NCI-H2029 treated with DMSO at 0.1 percent for 48 hours (cell line): ENCODE measurements around the gene BORCS8.
"Not testable (repeated sequence)": the region's sequence is repeated elsewhere in the genome, so short reads cannot be mapped to it uniquely, and the experiment has no call there.

Experiments
- DNase-seq: peaks from one replicate; lab custom pipeline; 2025; lab: John Stamatoyannopoulos, UW

The BORCS8 gene

DNA sequence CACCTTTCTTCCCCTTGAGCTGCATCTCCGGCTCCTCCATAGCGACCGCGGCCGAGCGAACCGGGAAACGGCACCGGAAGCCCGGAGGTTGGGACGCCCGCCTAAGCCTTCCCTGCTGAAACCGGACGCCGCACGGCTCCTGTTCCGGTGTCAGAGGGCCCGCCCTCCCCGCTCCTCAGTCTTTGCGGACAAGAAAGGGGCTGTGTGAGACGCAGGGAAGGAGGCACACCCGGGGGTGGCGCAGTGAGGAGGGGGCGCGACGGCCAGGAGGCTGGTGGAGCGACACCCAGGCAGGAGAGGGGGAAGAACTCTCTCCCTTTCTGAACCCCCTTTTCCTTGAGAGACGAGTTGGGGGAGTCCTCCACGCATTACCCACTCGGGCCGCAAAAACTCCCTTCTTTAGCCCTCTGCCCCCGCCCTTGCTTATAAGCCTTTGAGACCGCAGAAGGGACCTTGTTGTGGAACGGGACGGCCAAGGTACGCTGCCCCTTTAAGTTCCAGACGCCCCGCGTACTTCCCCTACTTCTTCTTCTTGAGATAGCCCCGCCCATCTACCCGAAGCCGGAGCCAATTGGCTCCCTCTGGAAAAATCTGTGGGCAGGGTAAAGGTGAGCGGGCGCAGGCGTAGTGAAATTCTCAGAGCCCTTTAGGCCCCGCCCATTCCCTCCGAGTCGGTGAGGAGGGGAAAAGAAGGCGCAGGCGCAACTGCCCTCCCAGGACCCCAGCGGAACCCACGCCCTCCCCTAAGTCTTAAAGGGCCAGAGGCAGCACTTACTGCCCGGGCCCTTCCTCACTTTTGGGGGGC is at the start of gene BORCS8, which contains the start of gene RFXANK:
Gene BORCS8 (minus strand): TSS at position 75 of the 805 bp plus-strand sequence. CDS start 35 bp downstream, at position 40.
Gene RFXANK (plus strand): TSS at position 181 of the 805 bp plus-strand sequence. CDS start 1,689 bp downstream, outside the sequence.
- peak; percentile 97 for DNase-seq

DNA sequence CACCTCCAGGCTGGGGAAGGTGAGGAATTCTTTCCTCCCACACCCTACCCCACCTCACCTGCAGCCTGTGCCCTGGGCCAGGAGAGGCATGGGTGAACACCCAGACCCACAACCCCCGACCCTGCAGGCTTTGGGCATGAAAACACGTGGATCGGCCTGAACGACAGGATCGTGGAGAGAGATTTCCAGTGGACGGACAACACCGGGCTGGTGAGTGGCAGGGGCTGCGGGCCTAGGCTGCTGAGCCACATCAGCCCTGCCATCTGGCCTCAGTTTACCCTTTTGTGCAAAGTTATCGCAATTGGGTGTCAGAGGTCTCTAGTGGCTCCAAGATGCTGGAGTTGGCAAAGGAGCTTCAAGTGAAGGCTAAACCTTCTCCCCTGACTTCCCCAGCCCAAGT is 48.5 kb upstream of the BORCS8 start:
- DNase-seq, result no peak

DNA sequence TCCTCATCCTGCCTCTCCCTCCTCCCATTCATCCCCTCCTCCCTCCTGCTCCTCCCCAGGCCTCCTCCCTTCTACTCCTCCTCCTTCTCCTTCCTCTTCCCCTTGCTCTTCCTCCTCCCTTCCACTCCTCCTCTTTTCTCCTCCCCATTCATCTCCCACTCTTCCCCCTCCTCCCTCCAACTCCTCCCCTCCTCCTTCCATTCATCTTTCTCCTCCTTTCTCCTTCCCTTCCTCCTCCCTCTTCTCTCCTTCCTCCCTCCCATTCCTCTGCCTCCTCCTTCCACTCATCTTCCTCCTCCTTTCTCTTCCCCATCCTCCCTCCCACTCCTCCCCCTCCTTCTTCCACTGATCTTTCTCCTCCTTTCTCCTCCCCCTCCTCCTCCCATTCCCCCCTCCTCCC is 47.7 kb upstream of the BORCS8 start:
- no peak for DNase-seq

DNA sequence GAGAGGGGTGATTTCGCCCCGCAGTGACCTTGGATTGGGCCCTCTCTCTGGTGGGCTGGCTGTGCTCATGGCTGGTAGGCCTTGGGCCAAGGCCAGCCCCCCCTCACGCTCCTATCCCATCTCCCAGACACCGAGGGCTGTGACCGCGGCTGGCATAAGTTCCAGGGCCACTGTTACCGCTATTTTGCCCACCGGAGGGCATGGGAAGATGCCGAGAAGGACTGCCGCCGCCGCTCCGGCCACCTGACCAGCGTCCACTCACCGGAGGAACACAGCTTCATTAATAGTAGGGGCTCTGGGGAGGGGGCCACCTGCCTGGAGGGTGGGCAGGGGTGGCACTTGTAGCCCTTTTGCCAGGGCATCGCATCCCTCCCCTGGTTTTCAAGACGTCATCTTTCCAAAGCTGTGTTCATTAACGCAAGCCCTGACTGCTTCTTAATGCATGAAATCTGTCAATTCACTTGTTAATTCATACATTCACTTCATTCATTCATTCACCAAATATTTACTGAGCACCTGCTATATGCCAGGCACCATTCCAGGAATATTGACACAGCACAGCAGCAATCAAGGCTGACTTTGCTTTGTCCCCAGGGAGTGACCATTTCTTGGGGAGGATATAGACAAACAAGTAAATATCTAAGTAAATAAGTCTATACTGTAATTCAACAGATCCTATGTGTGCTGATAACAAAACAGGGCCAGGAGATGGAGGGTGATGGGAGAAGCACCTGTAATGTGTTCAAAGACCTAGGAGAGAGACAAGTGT is 46.4 kb upstream of the BORCS8 start:
- DNase-seq, result no peak

DNA sequence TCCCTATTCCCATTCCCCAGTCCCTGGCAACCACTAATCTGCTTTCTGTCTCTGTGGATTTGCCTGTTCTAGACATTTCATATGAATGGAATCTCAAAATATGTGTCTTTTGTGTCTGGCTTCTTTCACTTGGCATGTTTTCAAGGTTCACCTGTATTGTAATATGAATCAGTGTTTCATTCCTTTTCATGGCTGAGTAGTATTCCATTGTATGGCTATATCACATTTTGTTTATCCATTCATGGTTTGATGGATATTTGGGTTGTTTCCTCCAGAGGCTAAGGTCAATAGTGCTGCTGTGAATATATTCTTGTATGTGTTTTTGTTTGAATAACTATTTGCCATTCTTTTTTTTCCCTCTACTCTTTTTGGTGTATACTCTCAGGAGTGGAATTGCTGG is 44.2 kb upstream of the BORCS8 start:
- DNase-seq, result no peak

DNA sequence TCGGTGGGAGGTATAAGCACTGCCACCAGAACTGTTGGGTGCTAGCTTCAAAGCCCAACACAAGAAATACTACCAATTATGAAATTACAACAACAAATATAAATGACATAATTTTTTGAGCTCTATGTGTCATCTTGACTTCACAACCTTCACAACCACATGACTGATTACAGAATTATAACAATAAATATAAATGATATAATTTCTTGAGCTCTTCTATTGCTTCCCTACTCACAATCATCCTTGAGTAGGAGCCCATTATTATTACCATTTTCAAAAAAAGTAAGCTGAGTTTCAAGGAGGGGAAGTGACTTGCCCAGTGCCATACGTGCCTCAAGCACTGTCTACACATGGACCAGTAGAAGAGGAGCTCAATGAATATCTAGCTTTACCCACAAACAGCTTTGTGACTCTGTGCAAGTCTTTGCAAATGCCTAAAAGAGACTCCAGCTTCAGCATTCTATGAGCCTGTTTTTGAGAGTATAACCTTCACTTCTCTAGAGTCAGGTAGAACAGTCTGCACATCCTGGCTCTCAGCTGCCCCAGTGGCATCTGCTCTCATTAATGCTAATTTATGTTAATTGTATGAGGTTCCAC is 42.4 kb upstream of the BORCS8 start:
- no peak for DNase-seq

DNA sequence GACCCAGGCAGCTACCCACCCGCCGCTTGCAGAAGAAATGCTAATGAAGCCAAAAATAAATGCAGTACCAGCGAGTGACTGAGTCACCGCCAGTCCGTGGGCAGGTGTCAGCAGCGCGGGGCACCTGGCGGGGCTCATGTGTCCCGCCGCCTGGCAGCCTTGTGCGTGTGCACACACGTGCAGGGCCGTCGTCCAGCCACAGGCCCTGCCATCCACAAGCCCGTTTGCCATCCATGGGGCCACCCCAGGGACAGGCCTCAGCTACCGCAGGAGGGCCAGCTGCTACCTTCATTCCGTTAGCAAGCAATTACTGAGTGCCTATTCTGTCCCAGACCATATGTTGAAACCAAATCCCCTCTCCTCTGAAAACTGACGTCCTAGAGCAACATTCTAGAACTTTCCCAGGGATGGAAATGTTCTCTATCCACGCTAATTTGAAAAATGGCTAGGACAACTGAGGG is 40.3 kb upstream of the BORCS8 start:
- DNase-seq, result no peak

DNA sequence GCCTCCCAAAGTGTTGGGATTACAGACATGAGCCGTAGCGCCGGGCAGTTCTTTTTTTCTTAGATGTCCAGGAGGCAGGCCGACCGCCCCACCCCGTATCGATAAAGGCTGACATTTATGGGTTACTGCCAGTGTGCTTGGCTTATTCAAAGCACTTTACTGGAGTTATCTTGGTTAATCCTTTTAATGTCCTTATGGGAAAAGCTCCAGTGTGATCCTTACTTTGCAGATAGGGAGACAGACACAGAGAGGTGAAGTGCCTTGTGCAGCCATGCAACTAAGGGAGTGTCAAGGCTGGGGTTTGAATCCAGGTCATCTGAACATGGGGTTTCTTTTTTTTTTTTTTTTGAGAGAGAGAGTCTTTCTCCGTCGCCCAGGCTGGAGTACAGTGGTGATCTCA is 39.0 kb upstream of the BORCS8 start:
- DNase-seq, result no peak

DNA sequence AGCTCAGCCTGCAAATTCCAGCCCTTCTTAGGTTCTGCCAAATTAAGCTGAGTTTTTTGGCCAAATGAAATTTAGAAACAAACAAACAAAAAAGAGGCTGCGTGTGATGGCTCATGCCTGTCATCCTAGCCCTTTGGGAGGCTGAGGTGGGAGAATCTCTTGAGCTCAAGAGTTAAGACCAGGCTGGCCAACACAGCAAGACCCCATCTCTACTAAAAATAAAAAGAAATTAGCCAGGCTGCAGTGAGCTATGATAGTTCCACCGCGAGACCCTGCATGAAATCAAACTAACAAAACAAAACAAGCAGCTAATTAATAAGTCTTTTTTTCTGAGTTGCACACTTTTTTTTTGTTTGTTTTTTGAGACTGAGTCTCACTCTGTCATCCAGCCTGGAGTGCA is 37.7 kb upstream of the BORCS8 start:
- no peak for DNase-seq

DNA sequence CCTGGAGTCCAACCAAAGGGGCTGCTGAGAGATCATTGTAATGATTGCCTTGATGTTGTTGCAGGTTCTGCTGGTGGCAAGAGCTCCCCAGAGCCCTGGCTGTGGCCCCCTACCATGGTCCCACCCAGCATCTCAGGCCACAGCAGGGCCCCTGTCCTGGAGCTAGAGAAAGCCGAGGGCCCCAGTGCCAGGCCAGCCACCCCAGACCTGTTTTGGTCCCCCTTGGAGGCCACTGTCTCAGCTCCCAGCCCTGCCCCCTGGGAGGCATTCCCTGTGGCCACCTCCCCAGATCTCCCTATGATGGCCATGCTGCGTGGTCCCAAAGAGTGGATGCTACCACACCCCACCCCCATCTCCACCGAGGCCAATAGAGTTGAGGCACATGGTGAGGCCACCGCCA is 35.3 kb upstream of the BORCS8 start:
- DNase-seq, result no peak

DNA sequence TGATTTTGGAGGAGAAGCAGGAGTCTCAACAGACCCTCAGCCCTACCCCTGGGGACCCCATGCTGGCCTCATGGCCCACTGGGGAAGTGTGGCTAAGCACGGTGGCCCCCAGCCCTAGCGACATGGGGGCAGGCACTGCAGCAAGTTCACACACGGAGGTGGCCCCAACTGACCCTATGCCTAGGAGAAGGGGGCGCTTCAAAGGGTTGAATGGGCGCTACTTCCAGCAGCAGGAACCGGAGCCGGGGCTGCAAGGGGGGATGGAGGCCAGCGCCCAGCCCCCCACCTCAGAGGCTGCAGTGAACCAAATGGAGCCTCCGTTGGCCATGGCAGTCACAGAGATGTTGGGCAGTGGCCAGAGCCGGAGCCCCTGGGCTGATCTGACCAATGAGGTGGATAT is 34.7 kb upstream of the BORCS8 start:
- no peak for DNase-seq

DNA sequence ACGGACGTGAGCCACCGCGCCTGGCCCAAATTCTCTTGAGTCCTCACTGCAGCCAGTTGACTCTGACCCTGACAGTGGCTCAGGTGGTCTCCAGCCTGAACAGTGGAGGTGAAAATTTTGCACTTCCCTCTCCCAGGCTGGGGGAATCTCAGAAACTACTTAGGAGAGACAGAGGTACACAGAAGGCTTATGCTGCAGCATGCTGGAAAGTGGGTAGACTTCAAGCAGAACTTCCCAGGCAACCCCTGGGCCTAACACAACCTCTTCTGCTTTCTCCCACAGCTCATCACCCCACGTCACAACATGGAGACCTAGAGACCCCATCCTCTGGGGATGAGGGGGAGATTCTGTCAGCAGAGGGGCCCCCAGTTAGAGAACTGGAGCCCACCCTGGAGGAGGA is 34.3 kb upstream of the BORCS8 start:
- DNase-seq, result no peak

DNA sequence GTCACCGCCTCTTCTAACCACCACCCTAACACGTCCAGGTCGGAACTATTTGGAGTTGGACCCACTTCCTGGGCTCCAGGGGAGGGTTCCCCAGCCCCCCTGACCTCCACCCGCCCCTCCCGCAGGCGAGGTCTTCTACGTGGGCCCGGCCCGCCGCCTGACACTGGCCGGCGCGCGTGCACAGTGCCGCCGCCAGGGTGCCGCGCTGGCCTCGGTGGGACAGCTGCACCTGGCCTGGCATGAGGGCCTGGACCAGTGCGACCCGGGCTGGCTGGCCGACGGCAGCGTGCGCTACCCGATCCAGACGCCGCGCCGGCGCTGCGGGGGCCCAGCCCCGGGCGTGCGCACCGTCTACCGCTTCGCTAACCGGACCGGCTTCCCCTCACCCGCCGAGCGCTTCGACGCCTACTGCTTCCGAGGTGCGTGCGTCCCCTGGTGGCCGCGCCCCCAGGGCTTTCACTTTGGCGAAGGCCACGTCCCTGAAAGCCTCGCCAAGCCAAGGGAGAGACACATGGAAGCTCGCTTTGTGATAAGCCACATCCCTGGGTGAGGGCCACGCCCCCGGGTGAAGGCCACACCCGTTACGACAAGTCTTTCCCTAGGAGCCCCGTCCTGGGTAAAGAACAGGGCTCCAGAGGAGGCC is 33.0 kb upstream of the BORCS8 start:
- peak; percentile 32 for DNase-seq

DNA sequence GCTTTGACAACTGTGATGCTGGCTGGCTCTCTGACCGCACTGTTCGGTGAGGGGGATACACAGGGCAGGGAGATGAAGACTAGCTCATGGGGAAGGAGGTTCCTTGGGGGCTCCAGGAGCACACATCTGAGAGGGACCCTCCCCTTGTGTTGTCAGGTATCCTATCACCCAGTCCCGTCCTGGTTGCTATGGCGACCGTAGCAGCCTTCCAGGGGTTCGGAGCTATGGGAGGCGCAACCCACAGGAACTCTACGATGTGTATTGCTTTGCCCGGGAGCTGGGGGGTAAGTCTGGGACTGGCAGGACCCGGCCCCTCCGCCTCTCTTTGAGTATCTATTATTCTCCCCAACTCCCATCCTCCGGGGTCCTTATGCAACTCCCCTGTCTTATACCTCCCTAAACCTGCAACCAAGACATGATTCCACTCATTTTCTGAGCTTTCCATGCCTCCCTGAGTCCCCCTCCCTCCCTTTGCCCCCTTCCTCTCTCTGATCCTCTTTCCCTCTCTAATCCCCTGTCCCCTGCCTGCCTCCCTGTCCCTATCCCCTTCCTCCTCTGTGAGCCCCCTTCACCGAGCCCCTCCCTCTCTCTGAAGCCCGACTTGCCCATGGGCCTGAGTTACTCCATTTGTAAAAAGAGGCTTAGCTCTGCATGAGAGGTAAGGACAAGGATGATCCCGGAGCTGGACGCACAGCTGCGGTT is 32.3 kb upstream of the BORCS8 start:
- no peak for DNase-seq

DNA sequence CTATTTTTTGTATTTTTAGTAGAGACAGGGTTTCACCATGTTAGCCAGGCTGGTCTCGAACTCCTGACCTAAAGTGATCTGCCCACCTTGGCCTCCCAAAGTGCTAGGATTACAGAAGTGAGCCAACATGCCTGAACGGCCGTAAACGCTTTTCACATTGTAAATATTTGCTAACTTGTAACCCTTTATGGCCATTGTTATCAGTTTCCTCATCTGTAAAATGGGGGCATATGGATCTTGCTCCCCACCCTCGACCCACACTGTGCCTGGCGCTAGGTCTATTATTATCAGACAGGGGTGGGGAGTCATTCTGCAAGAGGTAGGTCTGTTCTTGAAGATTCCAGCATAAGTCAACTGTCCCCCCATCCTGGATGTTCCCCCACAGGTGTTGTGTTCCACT is 31.7 kb upstream of the BORCS8 start:
- no peak for DNase-seq

DNA sequence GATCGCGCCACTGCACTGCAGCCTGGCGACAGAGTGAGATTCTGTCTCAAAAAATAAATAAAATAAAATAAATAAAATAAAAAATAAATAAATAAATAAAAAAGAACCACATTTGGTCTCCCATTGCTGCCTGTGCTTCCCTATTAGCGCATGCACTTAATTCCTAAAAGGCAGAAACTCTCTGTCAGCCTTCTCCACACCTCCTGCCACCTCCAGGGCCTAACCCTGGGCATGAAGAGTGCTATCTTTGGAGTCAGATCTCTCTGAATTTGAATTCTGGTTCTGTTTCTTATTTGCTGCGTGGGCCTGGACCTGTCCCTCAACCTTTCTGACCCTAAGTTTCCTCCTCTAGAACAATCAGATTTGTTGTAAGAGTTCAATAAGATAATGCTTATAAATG is 31.1 kb upstream of the BORCS8 start:
- DNase-seq, result no peak

DNA sequence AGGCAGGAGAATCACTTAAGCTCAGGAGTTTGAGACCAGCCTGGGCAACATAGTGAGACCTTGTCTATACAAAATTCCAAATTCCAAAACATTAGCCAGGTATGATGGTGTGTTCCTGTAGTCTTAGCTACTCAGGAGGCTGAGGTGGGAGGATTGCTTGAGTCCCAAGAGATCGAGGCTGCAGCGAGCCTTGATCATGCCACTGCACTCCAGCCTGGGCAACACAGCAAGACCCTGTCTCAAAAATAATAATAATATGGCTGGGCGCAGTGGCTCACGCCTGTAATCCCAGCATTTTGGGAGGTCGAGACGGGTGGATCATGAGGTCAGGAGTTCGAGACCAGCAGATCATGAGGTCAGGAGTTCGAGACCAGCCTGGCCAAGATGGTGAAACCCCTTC is 29.0 kb upstream of the BORCS8 start:
- DNase-seq, result not testable (repeated sequence)

DNA sequence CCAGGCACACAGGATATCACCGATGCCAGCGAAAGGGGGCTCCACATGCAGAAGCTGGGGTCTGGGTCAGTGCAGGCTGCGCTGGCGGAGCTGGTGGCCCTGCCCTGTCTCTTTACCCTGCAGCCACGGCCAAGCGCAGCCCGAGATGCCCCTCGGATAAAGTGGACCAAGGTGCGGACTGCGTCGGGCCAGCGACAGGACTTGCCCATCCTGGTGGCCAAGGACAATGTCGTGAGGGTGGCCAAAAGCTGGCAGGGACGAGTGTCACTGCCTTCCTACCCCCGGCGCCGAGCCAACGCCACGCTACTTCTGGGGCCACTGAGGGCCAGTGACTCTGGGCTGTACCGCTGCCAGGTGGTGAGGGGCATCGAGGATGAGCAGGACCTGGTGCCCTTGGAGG is 27.0 kb upstream of the BORCS8 start:
- DNase-seq, result no peak

DNA sequence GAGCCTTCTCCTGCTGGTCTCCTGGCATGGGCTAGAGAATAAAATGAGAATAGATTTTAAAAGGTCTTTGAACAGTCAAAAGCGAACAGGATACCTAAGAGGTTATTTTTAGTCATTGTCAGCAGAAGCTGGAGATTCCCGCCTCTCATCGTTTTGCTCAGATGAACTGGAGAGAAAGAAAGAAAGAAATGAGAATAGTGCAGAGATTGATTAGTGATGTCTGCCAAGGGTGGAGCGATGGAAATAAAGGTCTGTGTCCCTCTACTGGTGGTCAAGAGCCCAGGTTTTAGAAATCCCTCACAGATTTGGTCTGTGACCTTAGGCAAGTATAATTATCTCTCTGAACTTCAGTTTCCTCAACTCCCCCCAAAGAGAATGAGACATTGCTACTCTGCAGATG is 25.1 kb upstream of the BORCS8 start:
- DNase-seq, result no peak

DNA sequence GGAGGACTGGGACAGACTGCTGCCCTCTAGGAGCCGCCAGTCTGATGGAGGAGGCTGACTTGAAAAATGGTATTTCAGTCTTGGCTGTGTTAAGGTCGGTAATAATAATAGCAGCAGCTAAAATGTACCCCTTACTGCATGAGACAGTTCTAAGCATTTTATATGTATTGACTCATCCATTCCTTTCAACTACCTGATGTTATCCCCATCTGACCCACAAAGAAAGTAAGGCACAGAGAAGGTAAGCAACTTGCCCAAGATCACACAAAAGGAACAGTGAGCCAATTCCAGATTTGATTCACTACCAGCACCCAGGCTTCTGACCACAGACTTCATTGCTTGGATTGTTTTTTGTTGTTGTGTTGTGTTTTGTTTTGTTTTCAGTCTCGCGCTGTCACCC is 23.8 kb upstream of the BORCS8 start:
- DNase-seq, result no peak

DNA sequence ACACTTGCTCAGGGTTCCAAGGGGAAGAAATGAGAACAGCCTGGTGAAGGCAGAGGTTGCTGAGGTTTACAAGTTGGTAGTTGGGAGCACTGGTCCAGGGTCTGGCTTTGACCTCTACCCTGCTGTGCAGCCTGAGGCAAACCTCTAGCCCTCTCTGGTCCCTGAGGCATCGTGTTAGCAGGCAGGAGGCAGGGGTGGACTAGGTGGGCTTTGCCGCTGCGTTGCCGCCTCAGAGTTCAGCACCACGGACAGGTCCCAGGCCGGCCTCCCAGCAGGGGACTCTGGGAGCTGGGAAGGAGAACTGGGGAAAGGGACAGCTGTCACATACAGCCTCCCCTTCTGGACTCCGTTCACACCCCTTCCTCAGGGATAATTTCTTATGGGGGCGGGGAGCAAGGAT is 22.9 kb upstream of the BORCS8 start:
- no peak for DNase-seq

DNA sequence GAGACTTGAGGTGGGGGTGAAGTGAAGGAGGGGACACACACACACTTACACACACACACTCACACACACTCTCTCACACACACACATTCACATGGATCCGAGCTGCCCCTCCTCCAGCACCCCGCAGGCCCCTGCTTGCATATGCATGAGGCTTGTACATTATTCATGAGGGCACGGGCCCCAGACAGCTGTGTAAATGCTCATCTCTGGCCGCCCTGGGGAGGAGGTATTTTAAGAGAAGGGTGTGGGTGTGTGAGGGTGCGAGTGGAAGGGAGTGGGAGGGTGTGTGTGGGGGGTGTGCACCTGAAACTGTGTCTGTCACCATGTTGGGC is 22.2 kb upstream of the BORCS8 start:
- DNase-seq, result no peak
